ENCODE results near the gene OPN5.
A peak's percentile ranks its signal among the peaks of the same experiment; 100 is the strongest.

OPN5 gene

DNA sequence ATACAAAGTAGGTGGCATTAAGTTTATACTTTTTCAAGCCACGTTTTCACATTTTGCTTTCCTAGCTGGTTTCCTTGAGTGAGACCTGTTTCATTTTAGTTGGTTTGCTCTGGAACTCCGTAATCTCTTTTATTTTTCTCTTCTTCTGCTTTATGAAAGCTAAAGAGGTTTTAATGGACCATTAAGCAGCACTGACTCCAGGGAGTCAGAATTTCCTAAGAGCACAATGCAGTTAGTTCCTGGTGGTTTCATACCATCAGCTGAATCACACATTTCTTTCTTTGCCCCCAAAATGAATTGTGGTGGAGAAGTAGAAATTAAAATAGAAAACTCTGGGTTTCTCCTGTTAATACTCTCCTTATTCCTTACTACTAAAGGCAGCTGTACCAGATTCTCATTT lies 3.4 kb downstream of the OPN5 start:
- TF ChIP-seq, protein P1, sequence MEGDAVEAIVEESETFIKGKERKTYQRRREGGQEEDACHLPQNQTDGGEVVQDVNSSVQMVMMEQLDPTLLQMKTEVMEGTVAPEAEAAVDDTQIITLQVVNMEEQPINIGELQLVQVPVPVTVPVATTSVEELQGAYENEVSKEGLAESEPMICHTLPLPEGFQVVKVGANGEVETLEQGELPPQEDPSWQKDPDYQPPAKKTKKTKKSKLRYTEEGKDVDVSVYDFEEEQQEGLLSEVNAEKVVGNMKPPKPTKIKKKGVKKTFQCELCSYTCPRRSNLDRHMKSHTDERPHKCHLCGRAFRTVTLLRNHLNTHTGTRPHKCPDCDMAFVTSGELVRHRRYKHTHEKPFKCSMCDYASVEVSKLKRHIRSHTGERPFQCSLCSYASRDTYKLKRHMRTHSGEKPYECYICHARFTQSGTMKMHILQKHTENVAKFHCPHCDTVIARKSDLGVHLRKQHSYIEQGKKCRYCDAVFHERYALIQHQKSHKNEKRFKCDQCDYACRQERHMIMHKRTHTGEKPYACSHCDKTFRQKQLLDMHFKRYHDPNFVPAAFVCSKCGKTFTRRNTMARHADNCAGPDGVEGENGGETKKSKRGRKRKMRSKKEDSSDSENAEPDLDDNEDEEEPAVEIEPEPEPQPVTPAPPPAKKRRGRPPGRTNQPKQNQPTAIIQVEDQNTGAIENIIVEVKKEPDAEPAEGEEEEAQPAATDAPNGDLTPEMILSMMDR (IDR thresholded peaks at IDR 0.05; ENCODE audit: low read length) = no peak
- TF ChIP-seq EZH2 (optimal IDR thresholded peaks at IDR 0.05; ENCODE audit: low read depth, low read length) = no peak
- no peak for TF ChIP-seq EZH2phosphoT487 (IDR thresholded peaks at IDR 0.05; ENCODE audit: low read length)
- H3F3A ChIP-seq (ENCODE audit: insufficient read depth, low read length) = no peaks in the 10 kb centered on the region
- no peaks in the 10 kb centered on the region for H3K9me3 ChIP-seq (replicated peaks; ENCODE audit: insufficient read depth, low read length)
- H3K4me3 ChIP-seq (ENCODE audit: low read length) = no peak overlapping the region
- H2AFZ ChIP-seq (ENCODE audit: low read length) = no peak overlapping the region
- no peak for DNase-seq
- H3K4me2 ChIP-seq (ENCODE audit: low read depth, low read length) = no peak overlapping the region
- H3K9me2 ChIP-seq (replicated peaks; ENCODE audit: insufficient read depth, low read length) = no peaks in the 10 kb centered on the region
- H3K36me3 ChIP-seq (replicated peaks; ENCODE audit: insufficient read depth, low read length) = no peaks in the 10 kb centered on the region
- H3K79me2 ChIP-seq (ENCODE audit: low read length) = no peaks in the 10 kb centered on the region
- H3K27me3 ChIP-seq (replicated peaks; ENCODE audit: insufficient read depth, low read length) = no peaks in the 10 kb centered on the region
- H3K9ac ChIP-seq (ENCODE audit: low read length) = no peak overlapping the region
- no peaks in the 10 kb centered on the region for H4K20me1 ChIP-seq (ENCODE audit: insufficient read depth, low read length)
- H3K4me1 ChIP-seq (ENCODE audit: low read length) = no peaks in the 10 kb centered on the region
- no peak overlapping the region for H3K27ac ChIP-seq (ENCODE audit: low read length)

DNA sequence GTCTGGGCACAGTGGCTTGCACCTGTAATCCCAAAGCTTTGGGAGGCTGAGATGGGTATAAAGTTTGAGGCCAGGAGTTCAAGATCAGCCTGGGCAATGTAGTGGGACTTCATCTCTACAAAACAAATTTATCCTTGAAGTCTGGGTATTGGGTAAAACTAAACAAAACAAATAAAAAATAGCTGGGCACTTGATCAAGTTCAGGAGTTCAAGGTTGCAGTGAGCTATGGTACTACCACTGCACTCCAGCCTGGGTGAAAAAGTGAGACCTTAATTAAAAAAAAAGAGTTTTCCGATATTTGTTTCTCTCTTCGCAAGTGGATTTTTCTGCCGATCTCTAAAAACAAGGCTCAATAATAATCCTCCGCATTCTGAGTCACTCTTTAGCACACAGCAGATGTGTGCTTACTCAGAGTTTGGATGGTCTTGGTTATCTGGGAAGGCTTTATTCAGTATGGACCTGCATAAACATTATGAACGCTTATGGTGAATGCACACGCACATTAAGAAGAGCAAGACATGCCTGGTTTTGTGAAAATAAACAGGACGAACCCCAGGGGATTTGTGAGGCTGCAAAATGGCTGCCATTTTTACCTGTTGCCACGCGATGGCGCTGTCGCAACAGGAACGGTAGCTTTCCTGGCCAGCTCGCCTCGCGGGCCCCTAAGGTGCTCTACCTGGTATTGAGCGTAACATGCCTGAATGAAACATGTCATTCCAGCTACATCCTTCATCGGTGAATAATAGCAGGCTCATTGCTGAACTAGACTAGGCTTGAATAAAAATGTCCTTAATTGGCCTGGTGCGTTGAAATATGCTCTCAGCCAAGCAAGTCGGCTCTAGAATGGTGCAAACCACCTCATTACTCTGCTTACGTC lies 6.0 kb downstream of the OPN5 start:
- DNase-seq = peak; percentile 48
- H3K4me1 ChIP-seq (ENCODE audit: low read length) = no peaks in the 10 kb centered on the region
- H3K79me2 ChIP-seq (ENCODE audit: low read length) = no peaks in the 10 kb centered on the region
- no peaks in the 10 kb centered on the region for H4K20me1 ChIP-seq (ENCODE audit: insufficient read depth, low read length)
- peak overlapping the region; percentile 44; the same call in 1 of the 2 replicates for H2AFZ ChIP-seq (ENCODE audit: low read length)
- H3K9me3 ChIP-seq (replicated peaks; ENCODE audit: insufficient read depth, low read length) = no peaks in the 10 kb centered on the region
- no peaks in the 10 kb centered on the region for H3F3A ChIP-seq (ENCODE audit: insufficient read depth, low read length)
- TF ChIP-seq EZH2phosphoT487 (IDR thresholded peaks at IDR 0.05; ENCODE audit: low read length) (no peak), EZH2 (optimal IDR thresholded peaks at IDR 0.05; ENCODE audit: low read depth, low read length) (no peak)
- TF ChIP-seq, protein P1 (IDR thresholded peaks at IDR 0.05; ENCODE audit: low read length) = peak; percentile 90
- H3K4me2 ChIP-seq (ENCODE audit: low read depth, low read length) = peak overlapping the region; percentile 55
- no peaks in the 10 kb centered on the region for H3K9me2 ChIP-seq (replicated peaks; ENCODE audit: insufficient read depth, low read length)
- no peak overlapping the region for H3K27ac ChIP-seq (ENCODE audit: low read length)
- H3K9ac ChIP-seq (ENCODE audit: low read length) = no peak overlapping the region
- no peaks in the 10 kb centered on the region for H3K27me3 ChIP-seq (replicated peaks; ENCODE audit: insufficient read depth, low read length)
- H3K4me3 ChIP-seq (ENCODE audit: low read length) = no peak overlapping the region
- H3K36me3 ChIP-seq (replicated peaks; ENCODE audit: insufficient read depth, low read length) = no peaks in the 10 kb centered on the region

DNA sequence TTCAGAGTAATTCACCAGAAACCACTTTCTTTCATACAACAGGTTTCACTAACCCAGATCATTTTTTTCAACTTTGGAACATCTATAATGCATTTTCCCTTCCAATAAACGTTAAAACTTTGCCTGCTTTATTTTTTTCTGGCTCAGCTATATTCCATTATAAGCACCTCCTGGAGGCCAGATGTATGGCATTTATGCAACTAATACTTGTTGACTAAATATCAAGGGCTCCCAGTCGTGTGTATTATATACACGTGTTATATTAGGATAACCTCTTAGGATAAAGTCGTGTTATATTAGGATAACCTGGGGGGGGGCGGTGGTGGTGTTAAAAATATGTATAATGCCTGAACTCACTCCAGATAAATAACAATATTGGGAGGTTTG lies 6.7 kb downstream of the OPN5 start:
- H3K79me2 ChIP-seq (ENCODE audit: low read length) = no peaks in the 10 kb centered on the region
- DNase-seq = no peak
- peak overlapping the region; percentile 55; the same call in 1 of the 2 replicates for H3K4me2 ChIP-seq (ENCODE audit: low read depth, low read length)
- no peaks in the 10 kb centered on the region for H4K20me1 ChIP-seq (ENCODE audit: insufficient read depth, low read length)
- no peaks in the 10 kb centered on the region for H3K4me1 ChIP-seq (ENCODE audit: low read length)
- no peaks in the 10 kb centered on the region for H3K9me2 ChIP-seq (replicated peaks; ENCODE audit: insufficient read depth, low read length)
- H3K4me3 ChIP-seq (ENCODE audit: low read length) = no peak overlapping the region
- H3K9me3 ChIP-seq (replicated peaks; ENCODE audit: insufficient read depth, low read length) = no peaks in the 10 kb centered on the region
- no peak overlapping the region for H3K27ac ChIP-seq (ENCODE audit: low read length)
- no peaks in the 10 kb centered on the region for H3K27me3 ChIP-seq (replicated peaks; ENCODE audit: insufficient read depth, low read length)
- H3F3A ChIP-seq (ENCODE audit: insufficient read depth, low read length) = no peaks in the 10 kb centered on the region
- H2AFZ ChIP-seq (ENCODE audit: low read length) = peak overlapping the region; percentile 44; the same call in 1 of the 2 replicates
- no peaks in the 10 kb centered on the region for H3K36me3 ChIP-seq (replicated peaks; ENCODE audit: insufficient read depth, low read length)
- TF ChIP-seq EZH2phosphoT487 (IDR thresholded peaks at IDR 0.05; ENCODE audit: low read length) (no peak), EZH2 (optimal IDR thresholded peaks at IDR 0.05; ENCODE audit: low read depth, low read length) (no peak)
- TF ChIP-seq, protein P1 (IDR thresholded peaks at IDR 0.05; ENCODE audit: low read length) = no peak
- H3K9ac ChIP-seq (ENCODE audit: low read length) = no peak overlapping the region

Data from MM.1S (cell line).